ENCODE data around the gene TXN.

Gene TXN

DNA sequence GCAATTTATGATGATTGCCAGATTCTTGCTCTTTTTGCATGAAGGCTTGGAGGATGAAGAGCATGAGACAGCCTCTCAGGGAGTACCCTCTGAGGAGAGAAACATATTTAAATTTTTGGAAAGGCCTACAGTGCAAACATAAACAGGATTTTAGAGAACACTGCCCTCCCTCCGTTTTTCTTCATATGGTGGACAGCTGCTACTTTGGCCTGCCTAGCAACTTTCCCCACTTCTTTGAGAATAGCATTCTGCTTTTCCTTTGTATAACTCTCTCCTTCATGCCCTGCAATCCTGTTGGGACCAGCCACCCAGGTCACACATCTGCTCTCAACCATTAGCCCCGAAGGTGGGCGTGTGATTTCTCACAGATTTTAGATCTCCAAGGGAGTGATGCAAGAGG lies 20.5 kb upstream of the TXN start:
- H3K4me1 Mint-ChIP-seq (ENCODE audit: low read depth in 2 of 2) = no peaks in the 10 kb centered on the region
- no peaks in the 10 kb centered on the region for H3K9me3 Mint-ChIP-seq
- H3K27ac Mint-ChIP-seq = no peak overlapping the region
- ATAC-seq (replicated peaks) = no peak
- H3K36me3 Mint-ChIP-seq (ENCODE audit: insufficient read depth) = no peaks in the 10 kb centered on the region
- no peak for DNase-seq
- peaks cover 30 to 31% of the 10 kb centered on the region in 2 donors for H3K27me3 Mint-ChIP-seq
- no peak overlapping the region for H3K4me3 Mint-ChIP-seq

GRCh38 chr9:110270211-110270995 lies 14.1 kb upstream of the TXN start:
- DNase-seq = no peak
- H3K36me3 Mint-ChIP-seq (ENCODE audit: insufficient read depth) = no peaks in the 10 kb centered on the region

DNA sequence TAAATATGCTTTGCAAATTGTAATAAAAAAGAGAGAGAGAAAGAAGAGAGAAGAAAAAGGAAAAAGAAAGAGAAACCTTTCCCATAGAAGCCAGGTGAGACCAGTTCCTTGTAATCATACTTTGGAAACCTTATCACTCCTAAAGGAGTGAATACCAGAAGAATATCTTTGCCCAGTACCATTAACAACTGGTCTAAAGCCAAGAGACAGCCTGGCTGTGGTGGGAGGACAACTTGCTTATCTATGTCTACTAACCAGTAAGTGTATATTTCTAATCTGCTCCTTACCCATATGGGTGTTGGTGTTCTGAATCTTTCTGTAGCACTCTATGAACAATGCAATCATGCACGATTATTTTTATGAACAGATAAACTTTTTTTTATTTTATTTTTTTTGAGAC lies 10.5 kb upstream of the TXN start:
- peaks cover 0 to 4% of the 10 kb centered on the region in 2 donors for H3K27me3 Mint-ChIP-seq
- ATAC-seq (replicated peaks) = no peak
- H3K9me3 Mint-ChIP-seq = no peaks in the 10 kb centered on the region
- no peaks in the 10 kb centered on the region for H3K4me1 Mint-ChIP-seq (ENCODE audit: low read depth in 2 of 2)
- no peak overlapping the region for H3K4me3 Mint-ChIP-seq
- no peaks in the 10 kb centered on the region for H3K36me3 Mint-ChIP-seq (ENCODE audit: insufficient read depth)
- H3K27ac Mint-ChIP-seq = no peak overlapping the region
- DNase-seq = no peak

More at GRCh38 chr9:110270211-110270995, 14.1 kb upstream of the TXN start:
- Mint-ChIP-seq H3K4me3 (no peak overlapping the region), H3K9me3 (no peaks in the 10 kb centered on the region), H3K27me3 (peaks cover 4% of the 10 kb centered on the region in 2 donors), H3K4me1 (ENCODE audit: low read depth in 2 of 2) (no peaks in the 10 kb centered on the region), H3K27ac (no peak overlapping the region)
- no peak for ATAC-seq (replicated peaks)

DNA sequence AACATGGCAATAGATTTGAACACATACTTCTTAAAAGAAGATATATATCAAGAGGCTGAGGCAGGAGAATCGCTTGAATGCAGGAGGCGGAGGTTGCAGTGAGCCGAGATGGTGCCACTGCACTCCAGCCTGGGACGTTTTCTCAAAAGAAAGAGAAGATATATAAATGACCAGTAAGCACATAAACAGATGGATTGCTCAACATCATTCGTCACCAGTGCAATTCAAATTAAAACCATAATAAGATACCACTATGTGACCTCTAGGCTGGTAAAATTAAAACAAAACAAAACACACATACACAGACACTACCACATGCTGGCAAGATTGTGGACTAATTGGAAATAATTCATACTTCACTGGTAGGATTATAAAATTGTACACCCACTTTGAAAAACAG lies 5.3 kb upstream of the TXN start:
- ATAC-seq (replicated peaks) (no peak), DNase-seq (no peak)
- Mint-ChIP-seq H3K4me1 (ENCODE audit: low read depth in 2 of 2) (peaks cover 6% of the 10 kb centered on the region in 2 donors), H3K27ac (no peak overlapping the region), H3K4me3 (no peak overlapping the region), H3K27me3 (peaks cover 0 to 4% of the 10 kb centered on the region in 2 donors), H3K36me3 (ENCODE audit: insufficient read depth) (no peaks in the 10 kb centered on the region), H3K9me3 (no peaks in the 10 kb centered on the region)

DNA sequence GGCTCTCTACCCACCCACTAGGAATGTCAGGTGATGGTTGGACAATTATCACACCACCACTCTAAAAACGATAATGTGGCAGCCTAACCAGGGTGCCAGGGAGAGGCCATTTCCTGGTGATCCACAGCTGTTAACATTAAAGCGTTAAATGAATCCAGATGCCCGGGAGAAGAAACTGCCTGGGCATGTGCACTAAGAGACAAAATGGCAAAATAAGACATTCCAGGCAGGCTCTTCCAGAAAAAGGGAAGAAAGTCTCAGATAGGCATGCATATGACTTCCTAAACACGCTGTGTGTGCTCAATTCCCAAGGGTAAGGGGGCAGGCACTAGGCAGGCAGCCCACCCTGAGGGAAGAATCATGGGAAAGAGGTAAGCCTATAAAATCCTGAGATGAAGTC lies 4.6 kb upstream of the TXN start:
- ATAC-seq (replicated peaks) (no peak), DNase-seq (no peak)
- Mint-ChIP-seq H3K27me3 (peaks cover 0 to 4% of the 10 kb centered on the region in 2 donors), H3K27ac (no peak overlapping the region), H3K9me3 (no peaks in the 10 kb centered on the region), H3K4me1 (ENCODE audit: low read depth in 2 of 2) (peaks cover 6 to 8% of the 10 kb centered on the region in 2 donors), H3K4me3 (no peak overlapping the region), H3K36me3 (ENCODE audit: insufficient read depth) (no peaks in the 10 kb centered on the region)

DNA sequence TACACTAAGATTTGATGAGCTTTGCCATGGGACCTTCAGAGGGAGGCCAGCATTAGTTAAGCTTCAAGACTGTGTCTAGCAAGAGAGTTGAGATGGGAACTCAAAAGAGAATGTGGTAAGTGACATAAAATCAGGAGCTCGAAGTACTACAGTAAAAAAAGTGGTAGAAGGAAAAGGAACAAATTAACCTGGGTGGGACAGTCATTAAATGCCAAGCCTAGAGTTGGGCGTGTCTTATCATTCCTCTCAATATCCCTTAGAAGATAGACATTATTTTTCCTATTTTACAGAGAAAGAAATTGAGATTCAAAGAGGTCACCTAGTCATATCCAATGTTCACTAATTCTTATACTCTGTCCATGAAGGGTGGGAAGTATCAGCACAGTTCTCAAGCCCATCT lies 3.3 kb upstream of the TXN start:
- Mint-ChIP-seq H3K36me3 (ENCODE audit: insufficient read depth) (peaks cover 5% of the 10 kb centered on the region), H3K9me3 (no peaks in the 10 kb centered on the region), H3K27me3 (peaks cover 0 to 4% of the 10 kb centered on the region in 2 donors), H3K27ac (no peak overlapping the region), H3K4me1 (ENCODE audit: low read depth in 2 of 2) (peaks cover 14 to 15% of the 10 kb centered on the region in 2 donors), H3K4me3 (no peak overlapping the region)
- DNase-seq = no peak
- ATAC-seq (replicated peaks) = no peak

DNA sequence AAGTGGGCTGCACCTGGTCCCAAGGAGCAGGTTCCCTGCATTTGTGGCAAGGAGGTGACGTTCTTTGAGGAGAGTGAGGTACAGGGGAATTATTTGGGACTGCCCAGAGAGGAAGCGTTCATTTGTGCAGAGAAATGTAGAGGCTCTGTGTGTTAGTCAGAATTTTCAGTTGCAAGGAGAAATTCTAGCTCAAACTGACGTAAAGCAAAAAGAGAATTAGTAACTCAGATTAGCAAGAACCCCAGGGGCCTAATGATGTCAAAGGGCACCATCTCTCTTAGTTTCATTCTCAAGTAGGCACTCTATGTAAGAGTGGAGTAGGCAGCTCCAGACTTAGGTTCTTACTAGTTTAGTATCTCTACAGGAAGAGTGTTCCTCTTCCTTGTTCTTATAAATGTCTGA lies 2.4 kb upstream of the TXN start:
- Mint-ChIP-seq H3K9me3 (no peaks in the 10 kb centered on the region), H3K36me3 (ENCODE audit: insufficient read depth) (peaks cover 5% of the 10 kb centered on the region), H3K27ac (peak overlapping the region in 1 of 2 donors; percentile 33), H3K27me3 (peaks cover 0 to 4% of the 10 kb centered on the region in 2 donors), H3K4me1 (ENCODE audit: low read depth in 2 of 2) (peaks cover 20 to 23% of the 10 kb centered on the region in 2 donors), H3K4me3 (no peak overlapping the region)
- no peak for DNase-seq
- no peak for ATAC-seq (replicated peaks)

DNA sequence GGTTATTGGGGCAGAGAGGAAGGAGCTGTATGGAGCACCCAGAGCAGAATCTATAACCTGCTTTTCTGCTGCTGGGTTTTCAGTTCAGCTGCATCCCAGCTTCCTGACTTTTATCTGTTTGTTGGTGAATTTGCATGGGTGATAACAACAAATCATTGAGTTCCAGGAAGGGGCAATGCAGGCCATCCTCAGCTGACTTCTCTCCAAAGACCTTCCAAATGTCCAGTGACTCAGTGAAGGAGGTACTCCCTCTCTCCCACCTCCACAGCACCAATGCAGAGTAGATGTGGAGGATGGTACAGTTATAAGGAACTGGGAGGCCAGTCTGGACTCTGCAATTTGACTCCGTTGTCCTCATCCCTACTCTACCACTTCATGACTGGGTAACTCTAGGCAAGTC lies 1.6 kb upstream of the TXN start:
- DNase-seq = no peak
- peak overlapping the region in 1 of 2 donors; percentile 90 for H3K27ac Mint-ChIP-seq
- peaks cover 23 to 25% of the 10 kb centered on the region in 2 donors for H3K4me1 Mint-ChIP-seq (ENCODE audit: low read depth in 2 of 2)
- H3K4me3 Mint-ChIP-seq = peak overlapping the region in 1 of 2 donors; percentile 93
- H3K36me3 Mint-ChIP-seq (ENCODE audit: insufficient read depth) = peaks cover 5% of the 10 kb centered on the region
- H3K9me3 Mint-ChIP-seq = no peaks in the 10 kb centered on the region
- peaks cover 0 to 4% of the 10 kb centered on the region in 2 donors for H3K27me3 Mint-ChIP-seq
- no peak for ATAC-seq (replicated peaks)

- H3K4me1 Mint-ChIP-seq (ENCODE audit: low read depth in 2 of 2) = peaks cover 25 to 26% of the 10 kb centered on the region in 2 donors
- no peaks in the 10 kb centered on the region for H3K27me3 Mint-ChIP-seq
- peak overlapping the region; percentile 88 to 93 for H3K4me3 Mint-ChIP-seq
- H3K36me3 Mint-ChIP-seq (ENCODE audit: insufficient read depth) = peaks cover 5% of the 10 kb centered on the region
- DNase-seq (no peak), ATAC-seq (replicated peaks) (no peak)
- no peaks in the 10 kb centered on the region for H3K9me3 Mint-ChIP-seq
- peak overlapping the region; percentile 90 to 92 for H3K27ac Mint-ChIP-seq
These were observed 962 bp upstream of the TXN start for GRCh38 chr9:110257097-110257841.

- no peaks in the 10 kb centered on the region for H3K9me3 Mint-ChIP-seq
- no peaks in the 10 kb centered on the region for H3K27me3 Mint-ChIP-seq
- peak overlapping the region; percentile 90 to 92 for H3K27ac Mint-ChIP-seq
- peaks cover 25 to 26% of the 10 kb centered on the region in 2 donors for H3K4me1 Mint-ChIP-seq (ENCODE audit: low read depth in 2 of 2)
- ATAC-seq (replicated peaks) (peak; percentile 32), DNase-seq (peak in 2 of 3 experiments; percentile 11 to 14)
- peak overlapping the region; percentile 88 to 93 for H3K4me3 Mint-ChIP-seq
- H3K36me3 Mint-ChIP-seq (ENCODE audit: insufficient read depth) = peaks cover 5% of the 10 kb centered on the region
These were observed 586 bp downstream of the TXN start for GRCh38 chr9:110255463-110256379.

DNA sequence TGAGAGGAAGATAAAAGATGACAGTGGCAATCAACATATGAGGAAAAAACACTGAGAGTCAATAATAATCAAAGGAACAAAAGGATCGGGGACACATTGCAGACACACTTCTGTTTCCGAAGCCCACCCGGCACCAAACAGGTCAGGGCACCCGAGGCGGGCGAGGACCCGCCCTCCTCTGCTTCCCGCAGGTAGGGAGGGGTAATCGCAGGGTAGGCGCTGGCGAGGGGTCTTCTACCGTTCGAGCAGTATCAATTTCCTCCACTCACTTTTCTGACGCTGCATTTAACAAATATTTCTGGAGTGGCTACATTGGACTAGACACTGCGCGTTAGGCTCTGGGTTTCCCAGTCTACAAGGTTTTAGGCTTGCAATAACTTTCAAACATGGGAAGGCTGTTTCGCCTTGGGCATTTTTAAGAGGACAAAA lies 1.3 kb downstream of the TXN start:
- Mint-ChIP-seq H3K36me3 (ENCODE audit: insufficient read depth) (peaks cover 5% of the 10 kb centered on the region), H3K9me3 (no peaks in the 10 kb centered on the region), H3K27ac (peak overlapping the region; percentile 90 to 92), H3K4me3 (peak overlapping the region; percentile 88 to 93), H3K4me1 (ENCODE audit: low read depth in 2 of 2) (peaks cover 25 to 26% of the 10 kb centered on the region in 2 donors), H3K27me3 (no peaks in the 10 kb centered on the region)
- no peak for DNase-seq
- no peak for ATAC-seq (replicated peaks)

GRCh38 chr9:110254500-110254899 lies 1.8 kb downstream of the TXN start:
- H3K4me1 Mint-ChIP-seq (ENCODE audit: low read depth in 2 of 2) = peaks cover 26% of the 10 kb centered on the region in 2 donors
- ATAC-seq (replicated peaks) = no peak
- no peaks in the 10 kb centered on the region for H3K27me3 Mint-ChIP-seq
- H3K9me3 Mint-ChIP-seq = no peaks in the 10 kb centered on the region
- peak overlapping the region; percentile 90 to 92 for H3K27ac Mint-ChIP-seq
- peak overlapping the region; percentile 88 to 93 for H3K4me3 Mint-ChIP-seq
- DNase-seq = no peak
- peaks cover 5% of the 10 kb centered on the region for H3K36me3 Mint-ChIP-seq (ENCODE audit: insufficient read depth)

Measured in effector memory CD8-positive, alpha-beta T cell (primary cell).